ENCODE measurements around the gene ZNHIT6.

- TF ChIP-seq CTCF (IDR thresholded peaks at IDR 0.05 in 4 of 5, conservative IDR thresholded peaks at IDR 0.05 in 1 of 5): no peak
- no peak for TF ChIP-seq POLR2A (IDR thresholded peaks at IDR 0.05)
Measured at GRCh38 chr1:85677656-85678055, 30.6 kb downstream of the ZNHIT6 start.

Data from gastrocnemius medialis (tissue), 4 donors.